Skeletal muscle satellite cell (primary cell): ENCODE data around the gene ENTHD1.
A peak's percentile ranks its signal among the peaks of the same experiment; 100 is the strongest.

Experiments
- H3K27me3 ChIP-seq: 2 replicates; pipeline ENCODE4 v1.7.0; 2013; ENCODE audit warnings: low read length; ENCODE audit not compliant: control insufficient read depth, insufficient read depth
- H3K36me3 ChIP-seq: 2 replicates; pipeline ENCODE4 v1.7.0; 2013; ENCODE audit warnings: mild to moderate bottlenecking, control low read depth, low read length; ENCODE audit not compliant: insufficient read depth
- H3K4me1 ChIP-seq: 2 replicates; pipeline ENCODE4 v1.7.0; 2013; ENCODE audit warnings: low read length; ENCODE audit not compliant: control insufficient read depth, insufficient read depth
- H3K4me2 ChIP-seq: 2 replicates; pipeline ENCODE4 v1.7.0; 2013; ENCODE audit warnings: mild to moderate bottlenecking, low read length
- H3K4me3 ChIP-seq: 2 replicates; pipeline ENCODE4 v1.7.0; 2013; ENCODE audit warnings: low read length
- H3K9ac ChIP-seq: 2 replicates; pipeline ENCODE4 v1.7.0; 2013; ENCODE audit warnings: mild to moderate bottlenecking, low read depth, low read length, moderate library complexity
- H3K9me3 ChIP-seq: replicated peaks from 2 replicates; pipeline ENCODE4 v1.7.0; 2013; ENCODE audit warnings: mild to moderate bottlenecking, control low read depth, low read length

Gene ENTHD1

GRCh38 chr22:39833093-39833492, 60.5 kb downstream of the ENTHD1 start:
- no peak overlapping the region for H3K4me2 ChIP-seq
- no peaks in the 10 kb centered on the region for H3K36me3 ChIP-seq
- no peak overlapping the region for H3K9ac ChIP-seq
- H3K9me3 ChIP-seq, result no peaks in the 10 kb centered on the region
- no peak overlapping the region for H3K4me3 ChIP-seq
- no peaks in the 10 kb centered on the region for H3K4me1 ChIP-seq
- H3K27me3 ChIP-seq, result peaks cover 56% of the 10 kb centered on the region

- H3K27me3 ChIP-seq, result peaks cover 57% of the 10 kb centered on the region
Observed at GRCh38 chr22:39832627-39833074, 60.9 kb downstream of the ENTHD1 start.

GRCh38 chr22:39825661-39826102, 67.9 kb downstream of the ENTHD1 start:
- H3K4me2 ChIP-seq, result no peak overlapping the region
- H3K4me1 ChIP-seq, result peaks cover 4% of the 10 kb centered on the region
- no peak overlapping the region for H3K9ac ChIP-seq
- H3K27me3 ChIP-seq, result peaks cover 16% of the 10 kb centered on the region
- no peak overlapping the region for H3K4me3 ChIP-seq
- H3K9me3 ChIP-seq, result no peaks in the 10 kb centered on the region
- H3K36me3 ChIP-seq, result no peaks in the 10 kb centered on the region

More at GRCh38 chr22:39832627-39833074, 60.9 kb downstream of the ENTHD1 start:
- H3K4me3 ChIP-seq, result no peak overlapping the region
- no peaks in the 10 kb centered on the region for H3K4me1 ChIP-seq
- H3K36me3 ChIP-seq, result no peaks in the 10 kb centered on the region
- no peak overlapping the region for H3K9ac ChIP-seq
- H3K9me3 ChIP-seq, result no peaks in the 10 kb centered on the region
- H3K4me2 ChIP-seq, result no peak overlapping the region

- H3K4me1 ChIP-seq, result peaks cover 21% of the 10 kb centered on the region
- no peaks in the 10 kb centered on the region for H3K9me3 ChIP-seq
- H3K4me2 ChIP-seq, result no peak overlapping the region
- H3K9ac ChIP-seq, result no peak overlapping the region
- H3K4me3 ChIP-seq, result no peak overlapping the region
- no peaks in the 10 kb centered on the region for H3K36me3 ChIP-seq
- H3K27me3 ChIP-seq, result no peaks in the 10 kb centered on the region
Observed at GRCh38 chr22:39821008-39821407, 72.6 kb downstream of the ENTHD1 start.

GRCh38 chr22:39820256-39820655, 73.3 kb downstream of the ENTHD1 start:
- Histone ChIP-seq H3K9me3 (no peaks in the 10 kb centered on the region), H3K4me2 (peak overlapping the region; percentile 23), H3K27me3 (no peaks in the 10 kb centered on the region), H3K36me3 (no peaks in the 10 kb centered on the region), H3K4me1 (peaks cover 21% of the 10 kb centered on the region), H3K9ac (no peak overlapping the region), H3K4me3 (no peak overlapping the region)

GRCh38 chr22:39819429-39819828, 74.1 kb downstream of the ENTHD1 start:
- no peak overlapping the region for H3K4me3 ChIP-seq
- H3K4me2 ChIP-seq, result no peak overlapping the region
- peaks cover 27% of the 10 kb centered on the region for H3K4me1 ChIP-seq
- H3K27me3 ChIP-seq, result no peaks in the 10 kb centered on the region
- no peaks in the 10 kb centered on the region for H3K36me3 ChIP-seq
- H3K9me3 ChIP-seq, result no peaks in the 10 kb centered on the region
- no peak overlapping the region for H3K9ac ChIP-seq

- no peak overlapping the region for H3K4me3 ChIP-seq
- no peaks in the 10 kb centered on the region for H3K27me3 ChIP-seq
- H3K4me1 ChIP-seq, result peaks cover 27% of the 10 kb centered on the region
- H3K4me2 ChIP-seq, result no peak overlapping the region
- H3K9ac ChIP-seq, result no peak overlapping the region
- no peaks in the 10 kb centered on the region for H3K36me3 ChIP-seq
- H3K9me3 ChIP-seq, result no peaks in the 10 kb centered on the region
Observed at GRCh38 chr22:39818094-39818493, 75.5 kb downstream of the ENTHD1 start.

GRCh38 chr22:39815932-39816331, 77.6 kb downstream of the ENTHD1 start:
- Histone ChIP-seq H3K27me3 (no peaks in the 10 kb centered on the region), H3K36me3 (no peaks in the 10 kb centered on the region), H3K9ac (no peak overlapping the region), H3K4me1 (peaks cover 26% of the 10 kb centered on the region), H3K4me3 (no peak overlapping the region), H3K9me3 (no peaks in the 10 kb centered on the region), H3K4me2 (no peak overlapping the region)

- H3K36me3 ChIP-seq, result no peaks in the 10 kb centered on the region
- peaks cover 8% of the 10 kb centered on the region for H3K27me3 ChIP-seq
- no peak overlapping the region for H3K4me2 ChIP-seq
- H3K9ac ChIP-seq, result no peak overlapping the region
- H3K4me3 ChIP-seq, result no peak overlapping the region
- no peaks in the 10 kb centered on the region for H3K9me3 ChIP-seq
- peaks cover 17% of the 10 kb centered on the region for H3K4me1 ChIP-seq
Observed at GRCh38 chr22:39814899-39815298, 78.7 kb downstream of the ENTHD1 start.

- Histone ChIP-seq H3K4me3 (no peak overlapping the region), H3K9me3 (no peaks in the 10 kb centered on the region), H3K9ac (no peak overlapping the region), H3K27me3 (peaks cover 54% of the 10 kb centered on the region), H3K36me3 (no peaks in the 10 kb centered on the region), H3K4me1 (peaks cover 4% of the 10 kb centered on the region), H3K4me2 (no peak overlapping the region)
Observed at GRCh38 chr22:39809772-39810557, 83.6 kb downstream of the ENTHD1 start.

- Histone ChIP-seq H3K4me2 (no peak overlapping the region), H3K9me3 (no peaks in the 10 kb centered on the region), H3K27me3 (peaks cover 61% of the 10 kb centered on the region), H3K9ac (no peak overlapping the region), H3K36me3 (no peaks in the 10 kb centered on the region), H3K4me1 (no peaks in the 10 kb centered on the region), H3K4me3 (no peak overlapping the region)
Observed at GRCh38 chr22:39808081-39808480, 85.5 kb downstream of the ENTHD1 start.

- H3K4me2 ChIP-seq, result no peak overlapping the region
- H3K36me3 ChIP-seq, result no peaks in the 10 kb centered on the region
- no peak overlapping the region for H3K9ac ChIP-seq
- H3K4me1 ChIP-seq, result no peaks in the 10 kb centered on the region
- no peak overlapping the region for H3K4me3 ChIP-seq
- no peaks in the 10 kb centered on the region for H3K9me3 ChIP-seq
- peaks cover 75% of the 10 kb centered on the region for H3K27me3 ChIP-seq
Observed at GRCh38 chr22:39806109-39806508, 87.5 kb downstream of the ENTHD1 start.
